Loucy (cell line): ENCODE measurements around the gene MRPS34.

ENCODE experiments used
- CTCF ChIP-seq: fragments of 200-600 bp; sonication (generic); conservative IDR thresholded peaks from 2 replicates; pipeline ENCODE4 v1.5.1; 2014; ENCODE audit warnings: mild to moderate bottlenecking, antibody characterized with exemption, low read length
- EZH2phosphoT487 ChIP-seq: fragments of 200-600 bp; IDR thresholded peaks from 2 replicates; pipeline ENCODE4 v1.6.1; 2018; ENCODE audit warnings: antibody characterized with exemption, mild to moderate bottlenecking, moderate library complexity, borderline replicate concordance

GRCh38 chr16:1780677-1781072, 7.7 kb upstream of the MRPS34 start:
- TF ChIP-seq CTCF (no peak), EZH2phosphoT487 (no peak)
